Right lobe of liver (tissue), 4 donors: ENCODE results near the gene SEMA3A.

ENCODE experiments used
- POLR2A ChIP-seq: fragments of 450-650 bp; IDR thresholded peaks from one replicate; pipeline ENCODE4 v1.6.1; 2017; ENCODE audit warnings: antibody characterized with exemption, mild to moderate bottlenecking
- TF ChIP-seq, protein P1 (sequence below), 4 donors: fragments of 200-600 bp in 3 of 4; fragments of 450-650 bp in 1 of 4; IDR thresholded peaks; one replicate each; pipeline versions ENCODE4 v1.5.1 to v1.8.0; 2016 to 2022; ENCODE audit warnings: antibody characterized with exemption in 4 of 4, mild to moderate bottlenecking in 2 of 4
- donor health status: DM: no; HTN: no; CAD: no.
- donor health status: DM: no; HTN: no; CAD: no.
- donor health status: DM: no; HTN: yes; CAD: no.

DNA sequence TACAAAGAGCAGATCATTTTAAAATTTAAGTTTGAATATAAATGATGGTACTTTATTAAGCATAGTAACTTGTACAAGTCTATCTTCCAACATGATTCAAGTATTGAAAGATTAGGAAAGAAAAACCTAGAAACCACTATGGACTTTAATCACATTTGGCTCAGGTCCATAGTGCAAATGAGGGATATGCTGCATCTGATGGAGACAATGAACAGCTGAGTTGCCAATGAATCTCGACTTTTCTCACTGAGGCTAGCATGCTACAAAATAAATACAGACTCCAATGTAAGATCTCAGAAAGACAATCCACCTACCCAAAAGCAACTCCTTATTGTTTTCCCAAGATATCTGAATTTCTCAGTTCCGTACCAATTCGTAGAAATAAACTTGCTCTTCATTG is 89.8 kb downstream of the SEMA3A start:
- no peak for TF ChIP-seq POLR2A
- TF ChIP-seq, protein P1, sequence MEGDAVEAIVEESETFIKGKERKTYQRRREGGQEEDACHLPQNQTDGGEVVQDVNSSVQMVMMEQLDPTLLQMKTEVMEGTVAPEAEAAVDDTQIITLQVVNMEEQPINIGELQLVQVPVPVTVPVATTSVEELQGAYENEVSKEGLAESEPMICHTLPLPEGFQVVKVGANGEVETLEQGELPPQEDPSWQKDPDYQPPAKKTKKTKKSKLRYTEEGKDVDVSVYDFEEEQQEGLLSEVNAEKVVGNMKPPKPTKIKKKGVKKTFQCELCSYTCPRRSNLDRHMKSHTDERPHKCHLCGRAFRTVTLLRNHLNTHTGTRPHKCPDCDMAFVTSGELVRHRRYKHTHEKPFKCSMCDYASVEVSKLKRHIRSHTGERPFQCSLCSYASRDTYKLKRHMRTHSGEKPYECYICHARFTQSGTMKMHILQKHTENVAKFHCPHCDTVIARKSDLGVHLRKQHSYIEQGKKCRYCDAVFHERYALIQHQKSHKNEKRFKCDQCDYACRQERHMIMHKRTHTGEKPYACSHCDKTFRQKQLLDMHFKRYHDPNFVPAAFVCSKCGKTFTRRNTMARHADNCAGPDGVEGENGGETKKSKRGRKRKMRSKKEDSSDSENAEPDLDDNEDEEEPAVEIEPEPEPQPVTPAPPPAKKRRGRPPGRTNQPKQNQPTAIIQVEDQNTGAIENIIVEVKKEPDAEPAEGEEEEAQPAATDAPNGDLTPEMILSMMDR (IDR thresholded peaks at IDR 0.05), result no peak
